Endothelial cell (in vitro differentiated cells): Measurements from ENCODE around the gene APRT. TPM values are rescaled to one million over a fixed set of nuclear protein-coding genes. Genes with fewer than 3 reads are reported as not detected.
"Not testable (repeated sequence)": the region's sequence is repeated elsewhere in the genome, so short reads cannot be mapped to it uniquely, and the experiment has no call there.

ENCODE experiments used
- DNase-seq: peaks from one replicate; pipeline ENCODE4 v3.0.0; 2021; ENCODE audit warnings: low spot score
- H3K27ac Mint-ChIP-seq: one replicate; pipeline ENCODE4 v1.8.0; 2021; ENCODE audit warnings: mixed read lengths, inconsistent platforms; ENCODE audit not compliant: unreplicated experiment
- H3K27me3 Mint-ChIP-seq: one replicate; pipeline ENCODE4 v1.8.0; 2021; ENCODE audit warnings: mild to moderate bottlenecking, moderate library complexity, mixed read lengths, inconsistent platforms; ENCODE audit not compliant: unreplicated experiment
- H3K36me3 Mint-ChIP-seq: one replicate; pipeline ENCODE4 v1.8.0; 2021; ENCODE audit warnings: mild to moderate bottlenecking, low read depth, mixed read lengths, inconsistent platforms; ENCODE audit not compliant: unreplicated experiment
- H3K4me1 Mint-ChIP-seq: one replicate; pipeline ENCODE4 v1.8.0; 2021; ENCODE audit warnings: mild to moderate bottlenecking, mixed read lengths, inconsistent platforms; ENCODE audit not compliant: unreplicated experiment
- H3K4me3 Mint-ChIP-seq: one replicate; pipeline ENCODE4 v1.8.0; 2021; ENCODE audit warnings: mild to moderate bottlenecking, mixed read lengths, inconsistent platforms; ENCODE audit not compliant: unreplicated experiment
- H3K9me3 Mint-ChIP-seq: one replicate; pipeline ENCODE4 v1.8.0; 2021; ENCODE audit warnings: mixed read lengths, inconsistent platforms; ENCODE audit not compliant: unreplicated experiment
- CTCF ChIP-seq: fragments of 200-600 bp; sonication (generic); IDR thresholded peaks from one replicate; pipeline ENCODE4 v1.5.0; 2021; ENCODE audit warnings: antibody characterized with exemption; ENCODE audit not compliant: unreplicated experiment
- total RNA-seq: library from RNA; stranded (reverse); fragmentation: NEBNext Ultra II Directional; extraction: Animal tissue kit (Norgen Biotek cat#: 25700); gene quantifications from one replicate; pipeline ENCODE4 v1.2.1, GENCODE V29; 2021; ENCODE audit not compliant: unreplicated experiment

APRT gene
- total RNA-seq, 1 donor from 2014 or later, result 80.7 TPM

DNA sequence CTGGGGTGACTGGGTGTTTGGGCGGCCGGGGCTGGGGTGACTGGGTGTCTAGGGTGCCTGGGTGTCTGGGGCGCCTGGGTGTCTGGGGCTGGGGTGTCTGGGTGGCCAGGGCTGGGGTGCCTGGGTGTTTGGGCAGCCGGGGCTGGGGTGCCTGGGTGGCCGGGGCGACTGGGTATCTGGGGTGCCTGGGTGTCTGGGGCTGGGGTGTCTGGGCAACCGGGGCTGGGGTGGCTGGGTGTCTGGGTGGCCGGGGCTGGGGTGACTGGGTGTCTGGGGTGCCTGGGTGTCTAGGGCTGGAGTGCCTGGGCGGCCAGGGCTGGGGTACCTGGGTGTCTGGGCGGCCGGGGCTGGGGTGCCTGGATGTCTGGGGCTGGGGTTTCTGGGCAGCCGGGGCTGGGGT is 13.4 kb upstream of the APRT start:
- H3K4me1 Mint-ChIP-seq, result no peaks in the 10 kb centered on the region
- no peak overlapping the region for H3K4me3 Mint-ChIP-seq
- peaks cover 3% of the 10 kb centered on the region for H3K36me3 Mint-ChIP-seq
- H3K27me3 Mint-ChIP-seq, result peaks cover 5% of the 10 kb centered on the region
- no peaks in the 10 kb centered on the region for H3K9me3 Mint-ChIP-seq
- no peak for TF ChIP-seq CTCF
- H3K27ac Mint-ChIP-seq, result no peak overlapping the region
- DNase-seq, result no peak

GRCh38 chr16:88824256-88825077 is 12.7 kb upstream of the APRT start:
- no peak overlapping the region for H3K27ac Mint-ChIP-seq
- H3K4me3 Mint-ChIP-seq, result no peak overlapping the region
- H3K36me3 Mint-ChIP-seq, result peaks cover 3% of the 10 kb centered on the region
- no peak for TF ChIP-seq CTCF
- H3K27me3 Mint-ChIP-seq, result peaks cover 1% of the 10 kb centered on the region
- H3K4me1 Mint-ChIP-seq, result no peaks in the 10 kb centered on the region
- H3K9me3 Mint-ChIP-seq, result no peaks in the 10 kb centered on the region
- DNase-seq, result no peak

DNA sequence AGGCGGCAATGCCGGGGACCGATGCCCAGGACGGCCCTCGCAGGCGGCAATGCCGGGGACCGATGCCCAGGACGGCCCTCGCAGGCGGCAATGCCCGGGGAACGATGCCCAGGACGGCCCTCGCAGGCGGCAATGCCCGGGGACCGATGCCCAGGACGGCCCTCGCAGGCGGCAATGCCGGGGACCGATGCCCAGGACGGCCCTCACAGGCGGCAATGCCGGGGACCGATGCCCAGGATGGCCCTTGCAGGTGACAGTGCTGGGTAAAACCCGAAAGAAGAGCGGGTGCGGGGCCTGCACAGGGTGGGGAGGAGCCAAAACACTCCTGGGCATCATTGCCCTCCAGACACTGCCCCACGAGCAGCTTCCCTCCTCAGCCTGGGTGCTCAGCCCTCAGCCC is 11.9 kb upstream of the APRT start:
- DNase-seq, H3K9me3 Mint-ChIP-seq, H3K27ac Mint-ChIP-seq, H3K4me3 Mint-ChIP-seq, H3K36me3 Mint-ChIP-seq, H3K4me1 Mint-ChIP-seq, H3K27me3 Mint-ChIP-seq: not testable (repeated sequence)

GRCh38 chr16:88822281-88823040 is 10.7 kb upstream of the APRT start:
- H3K9me3 Mint-ChIP-seq, result no peaks in the 10 kb centered on the region
- H3K4me1 Mint-ChIP-seq, result no peaks in the 10 kb centered on the region
- no peak overlapping the region for H3K4me3 Mint-ChIP-seq
- no peak for DNase-seq
- no peak for TF ChIP-seq CTCF
- peaks cover 3% of the 10 kb centered on the region for H3K36me3 Mint-ChIP-seq
- no peak overlapping the region for H3K27ac Mint-ChIP-seq
- H3K27me3 Mint-ChIP-seq, result peaks cover 1% of the 10 kb centered on the region

- Mint-ChIP-seq H3K36me3 (peaks cover 3% of the 10 kb centered on the region), H3K27me3 (peaks cover 1% of the 10 kb centered on the region), H3K27ac (no peak overlapping the region), H3K9me3 (no peaks in the 10 kb centered on the region), H3K4me3 (no peak overlapping the region), H3K4me1 (no peaks in the 10 kb centered on the region)
- TF ChIP-seq CTCF, result no peak
- DNase-seq, result no peak
Measured at GRCh38 chr16:88821168-88821850, 9.6 kb upstream of the APRT start.
